ENCODE results near the gene PLCB3. TPM values are rescaled to one million over a fixed set of nuclear protein-coding genes. Genes with fewer than 3 reads are reported as not detected.
A peak's percentile ranks its signal among the peaks of the same experiment; 100 is the strongest.

PLCB3 gene
- total and polyA plus RNA-seq, 2 of the 13 experiments (the other 11 are each of a cell fraction or from before 2014, with no cell fraction given): 7.5 to 13.8 TPM

- TF ChIP-seq NCOA5 (CRISPR knock-in tag; IDR thresholded peaks at IDR 0.05) (no peak), ZNF790 (CRISPR knock-in tag; IDR thresholded peaks at IDR 0.05; ENCODE audit: borderline replicate concordance) (no peak), MAZ (IDR thresholded peaks at IDR 0.05; ENCODE audit: borderline replicate concordance, low read depth, low read length) (peak; percentile 96), MAZ (CRISPR knock-in tag; IDR thresholded peaks at IDR 0.05; ENCODE audit: low read depth) (peak; percentile 89), NR1H2 (CRISPR knock-in tag; IDR thresholded peaks at IDR 0.05; ENCODE audit: borderline replicate concordance, low read depth) (no peak), ZFP36L1 (CRISPR knock-in tag; IDR thresholded peaks at IDR 0.05) (no peak), POLR2AphosphoS2 (IDR thresholded peaks at IDR 0.05; ENCODE audit: low read depth, low read length) (no peak), SP2 (CRISPR knock-in tag; IDR thresholded peaks at IDR 0.05) (peak; percentile 91), DPF2 (CRISPR knock-in tag; IDR thresholded peaks at IDR 0.05; ENCODE audit: borderline replicate concordance, low read depth) (no peak), ELK4 (CRISPR knock-in tag; IDR thresholded peaks at IDR 0.05; ENCODE audit: borderline replicate concordance) (no peak; the same call in 1 of the 2 replicates), CSRNP2 (CRISPR knock-in tag; conservative IDR thresholded peaks at IDR 0.05; ENCODE audit: low read depth) (no peak), MAX (IDR thresholded peaks at IDR 0.05) (peak; percentile 47; the same call in 1 of the 2 replicates), FOXC1 (CRISPR knock-in tag; IDR thresholded peaks at IDR 0.05; ENCODE audit: borderline replicate concordance) (no peak; the same call in 1 of the 2 replicates), ZNF232 (CRISPR knock-in tag; IDR thresholded peaks at IDR 0.05; ENCODE audit: borderline replicate concordance) (no peak), ZBTB4 (CRISPR knock-in tag; IDR thresholded peaks at IDR 0.05; ENCODE audit: borderline replicate concordance) (no peak), ZNF234 (CRISPR knock-in tag; conservative IDR thresholded peaks at IDR 0.05) (peak; percentile 0; the same call in 1 of the 2 replicates), ZNF136 (CRISPR knock-in tag; IDR thresholded peaks at IDR 0.05; ENCODE audit: low read depth) (no peak), ARNT (IDR thresholded peaks at IDR 0.05) (no peak), ARID2 (CRISPR knock-in tag; IDR thresholded peaks at IDR 0.05; ENCODE audit: borderline replicate concordance) (no peak), NFYB (CRISPR knock-in tag; IDR thresholded peaks at IDR 0.05) (peak; percentile 78), REXO4 (CRISPR knock-in tag; IDR thresholded peaks at IDR 0.05; ENCODE audit: borderline replicate concordance) (no peak), ZNF589 (CRISPR knock-in tag; conservative IDR thresholded peaks at IDR 0.05) (no peak), ZNF749 (CRISPR knock-in tag; IDR thresholded peaks at IDR 0.05; ENCODE audit: borderline replicate concordance) (0 out of 2 replicates have a peak, but pooled peaks have one; percentile 5), PHF5A (CRISPR knock-in tag; IDR thresholded peaks at IDR 0.05; ENCODE audit: low read depth, unreplicated experiment) (no peak), RFX5 (IDR thresholded peaks at IDR 0.05; ENCODE audit: low read depth, low read length) (no peak)
Measured at GRCh38 chr11:64269540-64270220, 18.4 kb downstream of the PLCB3 start (continued).
